ENCODE measurements around the gene PSMC4. TPM values are rescaled to one million over a fixed set of nuclear protein-coding genes. Genes with fewer than 3 reads are reported as not detected.

The PSMC4 gene
- total RNA-seq, 4 donors from 2014 or later: 59.4 to 162 (median 67.2) TPM

- DNase-seq: no peak
- no peaks in the 10 kb centered on the region for H3K27me3 ChIP-seq
- no peaks in the 10 kb centered on the region for H3K4me1 ChIP-seq
- H3K4me3 ChIP-seq: no peak overlapping the region
- H3K27ac ChIP-seq: no peak overlapping the region
- TF ChIP-seq POLR2A (IDR thresholded peaks at IDR 0.05): no peak
- TF ChIP-seq, protein P1, sequence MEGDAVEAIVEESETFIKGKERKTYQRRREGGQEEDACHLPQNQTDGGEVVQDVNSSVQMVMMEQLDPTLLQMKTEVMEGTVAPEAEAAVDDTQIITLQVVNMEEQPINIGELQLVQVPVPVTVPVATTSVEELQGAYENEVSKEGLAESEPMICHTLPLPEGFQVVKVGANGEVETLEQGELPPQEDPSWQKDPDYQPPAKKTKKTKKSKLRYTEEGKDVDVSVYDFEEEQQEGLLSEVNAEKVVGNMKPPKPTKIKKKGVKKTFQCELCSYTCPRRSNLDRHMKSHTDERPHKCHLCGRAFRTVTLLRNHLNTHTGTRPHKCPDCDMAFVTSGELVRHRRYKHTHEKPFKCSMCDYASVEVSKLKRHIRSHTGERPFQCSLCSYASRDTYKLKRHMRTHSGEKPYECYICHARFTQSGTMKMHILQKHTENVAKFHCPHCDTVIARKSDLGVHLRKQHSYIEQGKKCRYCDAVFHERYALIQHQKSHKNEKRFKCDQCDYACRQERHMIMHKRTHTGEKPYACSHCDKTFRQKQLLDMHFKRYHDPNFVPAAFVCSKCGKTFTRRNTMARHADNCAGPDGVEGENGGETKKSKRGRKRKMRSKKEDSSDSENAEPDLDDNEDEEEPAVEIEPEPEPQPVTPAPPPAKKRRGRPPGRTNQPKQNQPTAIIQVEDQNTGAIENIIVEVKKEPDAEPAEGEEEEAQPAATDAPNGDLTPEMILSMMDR (IDR thresholded peaks at IDR 0.05): no peak
- H3K36me3 ChIP-seq: no peaks in the 10 kb centered on the region
- intact Hi-C loops (cut with DNase I; ENCODE audit: low total_unique reads): no loop called here
- H3K9me3 ChIP-seq: no peaks in the 10 kb centered on the region
Measured at GRCh38 chr19:39974377-39975155, 3.6 kb downstream of the PSMC4 start.

GRCh38 chr19:39982883-39983282 is 11.9 kb downstream of the PSMC4 start:
- H3K27me3 ChIP-seq: no peaks in the 10 kb centered on the region
- intact Hi-C loops (cut with DNase I; ENCODE audit: low total_unique reads): no loop called here
- H3K9me3 ChIP-seq: peaks cover 0 to 27% of the 10 kb centered on the region in 2 donors
- no peak overlapping the region for H3K4me3 ChIP-seq
- H3K4me1 ChIP-seq: no peaks in the 10 kb centered on the region
- TF ChIP-seq POLR2A (IDR thresholded peaks at IDR 0.05): no peak
- TF ChIP-seq, protein P1 (IDR thresholded peaks at IDR 0.05): no peak
- H3K27ac ChIP-seq: no peak overlapping the region
- no peaks in the 10 kb centered on the region for H3K36me3 ChIP-seq
- no peak for DNase-seq

GRCh38 chr19:39983695-39984300 is 12.8 kb downstream of the PSMC4 start:
- DNase-seq: no peak
- Histone ChIP-seq H3K4me1 (no peaks in the 10 kb centered on the region), H3K4me3 (no peak overlapping the region), H3K27ac (no peak overlapping the region), H3K27me3 (no peaks in the 10 kb centered on the region), H3K36me3 (no peaks in the 10 kb centered on the region), H3K9me3 (peaks cover 0 to 31% of the 10 kb centered on the region in 2 donors)
- TF ChIP-seq POLR2A (IDR thresholded peaks at IDR 0.05): no peak
- TF ChIP-seq, protein P1 (IDR thresholded peaks at IDR 0.05): no peak
- intact Hi-C loops (cut with DNase I; ENCODE audit: low total_unique reads): no loop called here

- no peak for DNase-seq
- intact Hi-C loops (cut with DNase I; ENCODE audit: low total_unique reads): no loop called here
- no peaks in the 10 kb centered on the region for H3K36me3 ChIP-seq
- peaks cover 0 to 31% of the 10 kb centered on the region in 2 donors for H3K9me3 ChIP-seq
- H3K4me3 ChIP-seq: no peak overlapping the region
- no peaks in the 10 kb centered on the region for H3K4me1 ChIP-seq
- no peak overlapping the region for H3K27ac ChIP-seq
- TF ChIP-seq, protein P1 (IDR thresholded peaks at IDR 0.05): no peak
- TF ChIP-seq POLR2A (IDR thresholded peaks at IDR 0.05): no peak
- no peaks in the 10 kb centered on the region for H3K27me3 ChIP-seq
Measured at GRCh38 chr19:39986643-39987042, 15.7 kb downstream of the PSMC4 start.

GRCh38 chr19:39987167-39987566 is 16.2 kb downstream of the PSMC4 start:
- Histone ChIP-seq H3K4me3 (no peak overlapping the region), H3K9me3 (peaks cover 0 to 31% of the 10 kb centered on the region in 2 donors), H3K36me3 (no peaks in the 10 kb centered on the region)

More at GRCh38 chr19:39987167-39987566, 16.2 kb downstream of the PSMC4 start:
- H3K27ac ChIP-seq: no peak overlapping the region
- TF ChIP-seq POLR2A (IDR thresholded peaks at IDR 0.05): no peak
- TF ChIP-seq, protein P1 (IDR thresholded peaks at IDR 0.05): no peak
- H3K27me3 ChIP-seq: no peaks in the 10 kb centered on the region
- intact Hi-C loops (cut with DNase I; ENCODE audit: low total_unique reads): no loop called here
- no peaks in the 10 kb centered on the region for H3K4me1 ChIP-seq
- no peak for DNase-seq
